ENCODE data around the gene STIMATE. TPM values are rescaled to one million over a fixed set of nuclear protein-coding genes. Genes with fewer than 3 reads are reported as not detected.
A peak's percentile ranks its signal among the peaks of the same experiment; 100 is the strongest.

Gene STIMATE
- total RNA-seq, 1 donor from 2014 or later, result 7.9 TPM

DNA sequence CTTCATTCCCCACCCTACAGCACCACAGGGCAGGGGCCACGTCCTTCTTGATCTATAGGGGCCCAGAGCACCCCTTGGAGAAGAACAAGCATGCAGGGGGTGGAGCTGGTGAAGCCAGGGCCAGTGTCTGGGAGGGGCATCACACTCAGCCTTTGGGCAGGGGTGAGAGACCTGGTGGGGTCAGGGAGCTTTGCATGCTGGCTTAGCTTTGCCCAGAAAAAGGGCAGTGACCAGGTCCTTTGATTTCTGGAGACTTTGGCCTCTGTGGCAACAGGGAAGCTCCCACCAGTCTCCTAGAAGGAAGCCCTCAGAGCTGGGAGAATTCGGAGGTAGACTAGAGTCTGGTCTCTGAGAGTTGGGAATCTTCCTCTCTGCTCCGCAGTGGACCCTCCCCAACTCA is 67.9 kb downstream of the STIMATE start:
- Histone ChIP-seq H3K36me3 (ENCODE audit: control insufficient read depth, insufficient read depth, low read length) (no peaks in the 10 kb centered on the region), H3K4me3 (ENCODE audit: low read depth, low read length) (no peak overlapping the region), H3K27me3 (ENCODE audit: control insufficient read depth, insufficient read depth, low read length) (no peaks in the 10 kb centered on the region)
- FAIRE-seq, result no peak
- TF ChIP-seq, protein P1, sequence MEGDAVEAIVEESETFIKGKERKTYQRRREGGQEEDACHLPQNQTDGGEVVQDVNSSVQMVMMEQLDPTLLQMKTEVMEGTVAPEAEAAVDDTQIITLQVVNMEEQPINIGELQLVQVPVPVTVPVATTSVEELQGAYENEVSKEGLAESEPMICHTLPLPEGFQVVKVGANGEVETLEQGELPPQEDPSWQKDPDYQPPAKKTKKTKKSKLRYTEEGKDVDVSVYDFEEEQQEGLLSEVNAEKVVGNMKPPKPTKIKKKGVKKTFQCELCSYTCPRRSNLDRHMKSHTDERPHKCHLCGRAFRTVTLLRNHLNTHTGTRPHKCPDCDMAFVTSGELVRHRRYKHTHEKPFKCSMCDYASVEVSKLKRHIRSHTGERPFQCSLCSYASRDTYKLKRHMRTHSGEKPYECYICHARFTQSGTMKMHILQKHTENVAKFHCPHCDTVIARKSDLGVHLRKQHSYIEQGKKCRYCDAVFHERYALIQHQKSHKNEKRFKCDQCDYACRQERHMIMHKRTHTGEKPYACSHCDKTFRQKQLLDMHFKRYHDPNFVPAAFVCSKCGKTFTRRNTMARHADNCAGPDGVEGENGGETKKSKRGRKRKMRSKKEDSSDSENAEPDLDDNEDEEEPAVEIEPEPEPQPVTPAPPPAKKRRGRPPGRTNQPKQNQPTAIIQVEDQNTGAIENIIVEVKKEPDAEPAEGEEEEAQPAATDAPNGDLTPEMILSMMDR (IDR thresholded peaks at IDR 0.05; ENCODE audit: insufficient read depth, low read length, severe bottlenecking), result no peak
- DNase-seq (ENCODE audit: low read depth), result no peak

DNA sequence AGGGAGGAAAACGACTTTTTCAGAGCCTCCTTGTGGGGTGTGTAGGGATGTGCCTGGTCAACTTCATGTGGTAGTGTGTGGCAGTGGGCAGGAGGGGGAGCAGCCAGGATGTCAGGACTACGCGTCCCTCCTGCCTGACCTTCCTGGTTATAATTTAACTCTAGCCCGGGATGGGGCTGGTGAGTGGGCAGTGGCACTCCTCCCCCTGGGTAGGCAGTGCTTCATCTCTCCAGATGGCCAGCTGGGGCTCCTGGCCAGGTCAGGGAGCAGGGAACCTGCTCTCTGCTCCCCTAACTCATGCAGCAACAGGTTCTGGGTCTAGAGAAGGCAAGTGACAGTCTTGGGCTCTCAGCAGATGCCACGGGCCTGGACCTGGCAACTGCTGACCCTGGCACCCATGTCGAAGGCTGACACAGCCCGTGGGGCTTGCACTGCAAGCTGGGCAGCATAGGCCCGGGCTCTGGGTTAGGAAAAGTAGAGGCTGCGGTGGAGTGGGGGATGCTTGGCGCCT is 69.4 kb downstream of the STIMATE start:
- DNase-seq (ENCODE audit: low read depth) (no peak), FAIRE-seq (no peak)
- no peaks in the 10 kb centered on the region for H3K36me3 ChIP-seq (ENCODE audit: control insufficient read depth, insufficient read depth, low read length)
- TF ChIP-seq, protein P1 (IDR thresholded peaks at IDR 0.05; ENCODE audit: insufficient read depth, low read length, severe bottlenecking), result no peak
- no peaks in the 10 kb centered on the region for H3K27me3 ChIP-seq (ENCODE audit: control insufficient read depth, insufficient read depth, low read length)
- H3K4me3 ChIP-seq (ENCODE audit: low read depth, low read length), result no peak overlapping the region

DNA sequence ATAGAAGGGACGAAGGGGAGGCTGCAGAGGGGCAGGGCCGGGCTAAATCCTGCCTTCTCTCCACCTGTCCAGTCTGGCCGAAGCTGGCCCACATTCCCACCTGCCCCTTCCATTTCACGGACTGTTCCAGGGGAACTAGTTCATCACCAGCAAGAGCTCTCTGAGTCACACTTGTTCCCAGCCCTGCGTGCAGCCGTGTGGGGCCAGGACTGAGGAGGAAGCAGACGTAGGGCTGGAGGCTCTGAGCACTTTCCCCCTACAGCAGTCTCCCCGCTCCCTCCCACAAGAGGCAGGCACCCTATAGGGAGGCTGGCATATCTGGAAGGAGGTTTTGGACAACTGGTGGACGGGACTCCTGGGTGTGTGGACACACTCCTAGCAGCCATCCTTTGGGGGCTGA is 69.9 kb downstream of the STIMATE start:
- FAIRE-seq (no peak), DNase-seq (ENCODE audit: low read depth) (peak; percentile 22)
- TF ChIP-seq, protein P1 (IDR thresholded peaks at IDR 0.05; ENCODE audit: insufficient read depth, low read length, severe bottlenecking), result no peak
- Histone ChIP-seq H3K36me3 (ENCODE audit: control insufficient read depth, insufficient read depth, low read length) (no peaks in the 10 kb centered on the region), H3K4me3 (ENCODE audit: low read depth, low read length) (no peak overlapping the region), H3K27me3 (ENCODE audit: control insufficient read depth, insufficient read depth, low read length) (no peaks in the 10 kb centered on the region)

DNA sequence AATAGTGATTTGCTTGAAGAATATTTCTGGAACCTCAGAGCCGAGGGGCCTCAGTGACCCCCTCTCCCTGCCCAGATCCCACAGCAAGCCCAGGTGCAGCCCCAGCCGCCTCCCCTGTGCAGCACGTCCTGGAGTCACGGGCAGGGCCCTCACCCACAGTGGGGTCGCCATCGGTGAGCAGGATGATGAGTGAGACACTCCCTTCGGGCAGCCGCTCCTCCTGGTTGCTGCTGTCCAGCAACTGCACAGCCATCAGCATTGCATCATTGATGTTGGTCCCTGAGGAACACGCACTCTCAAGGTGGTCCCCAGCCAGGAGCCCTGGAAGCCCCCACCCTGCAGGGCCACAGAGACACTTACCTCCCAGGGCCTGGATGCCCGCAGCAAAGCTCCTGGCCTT is 73.3 kb downstream of the STIMATE start:
- H3K4me3 ChIP-seq (ENCODE audit: low read depth, low read length), result no peak overlapping the region
- no peaks in the 10 kb centered on the region for H3K36me3 ChIP-seq (ENCODE audit: control insufficient read depth, insufficient read depth, low read length)
- no peaks in the 10 kb centered on the region for H3K27me3 ChIP-seq (ENCODE audit: control insufficient read depth, insufficient read depth, low read length)
- DNase-seq (ENCODE audit: low read depth) (no peak), FAIRE-seq (no peak)
- TF ChIP-seq, protein P1 (IDR thresholded peaks at IDR 0.05; ENCODE audit: insufficient read depth, low read length, severe bottlenecking), result no peak

DNA sequence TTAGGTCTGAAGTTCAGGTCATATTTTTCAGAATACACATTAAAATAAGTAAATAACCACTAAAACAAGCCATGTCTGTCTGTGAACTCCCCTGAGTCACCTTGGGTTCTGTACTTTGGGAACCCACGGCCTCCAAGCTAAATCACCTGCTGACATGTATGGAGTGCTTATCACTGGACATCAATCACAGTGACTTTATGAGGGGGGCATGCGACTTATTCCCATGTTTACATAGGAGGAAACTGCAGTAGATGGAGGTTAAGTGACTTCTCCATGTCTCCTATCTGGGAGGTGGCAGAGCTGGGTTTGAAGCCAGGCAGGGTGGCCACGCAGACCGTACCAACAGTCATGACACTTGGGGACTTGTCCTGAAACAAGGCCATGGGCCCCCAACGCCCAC is 75.0 kb downstream of the STIMATE start:
- Histone ChIP-seq H3K27me3 (ENCODE audit: control insufficient read depth, insufficient read depth, low read length) (no peaks in the 10 kb centered on the region), H3K36me3 (ENCODE audit: control insufficient read depth, insufficient read depth, low read length) (no peaks in the 10 kb centered on the region), H3K4me3 (ENCODE audit: low read depth, low read length) (no peak overlapping the region)
- no peak for DNase-seq (ENCODE audit: low read depth)
- TF ChIP-seq, protein P1 (IDR thresholded peaks at IDR 0.05; ENCODE audit: insufficient read depth, low read length, severe bottlenecking), result no peak
- FAIRE-seq, result no peak

DNA sequence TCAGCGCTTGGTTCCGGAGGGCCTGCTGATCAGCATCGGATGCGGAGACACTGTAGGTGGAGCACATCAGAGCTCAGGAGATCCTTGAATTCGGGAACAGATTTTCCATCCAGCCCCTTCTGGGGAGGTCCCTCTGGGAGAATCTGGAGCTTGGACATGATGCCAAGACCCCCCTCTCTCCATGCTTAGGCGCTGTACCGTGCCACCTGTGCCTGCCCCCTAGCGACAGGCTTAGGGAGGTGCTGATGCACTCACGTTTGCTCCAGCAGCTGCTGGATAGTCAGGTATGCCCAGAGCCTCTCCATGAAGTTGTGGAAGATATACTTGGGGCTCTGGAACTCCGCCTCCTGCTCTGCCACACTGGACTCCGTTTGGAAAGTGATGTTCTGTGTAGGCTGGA is 76.6 kb downstream of the STIMATE start:
- H3K4me3 ChIP-seq (ENCODE audit: low read depth, low read length), result no peak overlapping the region
- no peaks in the 10 kb centered on the region for H3K27me3 ChIP-seq (ENCODE audit: control insufficient read depth, insufficient read depth, low read length)
- DNase-seq (ENCODE audit: low read depth) (no peak), FAIRE-seq (peak; percentile 50)
- no peaks in the 10 kb centered on the region for H3K36me3 ChIP-seq (ENCODE audit: control insufficient read depth, insufficient read depth, low read length)
- TF ChIP-seq, protein P1 (IDR thresholded peaks at IDR 0.05; ENCODE audit: insufficient read depth, low read length, severe bottlenecking), result peak; percentile 76
